Measurements from ENCODE around the gene CEP295NL.
"Not testable (repeated sequence)": the region's sequence is repeated elsewhere in the genome, so short reads cannot be mapped to it uniquely, and the experiment has no call there.

Gene CEP295NL

DNA sequence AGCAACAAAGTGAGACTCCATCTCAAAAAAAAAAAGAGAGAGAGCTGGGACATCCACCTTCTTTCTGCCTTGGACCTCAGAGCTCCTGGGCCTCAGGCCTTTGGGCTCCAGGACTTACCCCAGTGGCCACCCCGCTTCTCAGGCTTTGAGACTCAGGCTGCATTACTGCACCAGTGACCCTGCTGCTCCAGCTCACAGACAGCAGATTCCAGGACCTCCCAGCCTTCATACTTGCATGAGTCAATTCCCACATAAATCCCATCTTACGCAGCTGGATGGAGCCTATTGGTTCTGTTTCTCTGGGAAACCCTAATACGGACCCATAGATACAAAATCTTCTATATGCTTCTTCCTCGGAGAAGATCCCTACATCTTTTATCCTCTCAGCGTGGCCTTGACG is 2.1 kb upstream of the CEP295NL start:
- DNase-seq (ENCODE audit: low read depth in 2 of 2), result no peak

GRCh38 chr17:78904371-78904770 is 1.4 kb upstream of the CEP295NL start:
- no peak for DNase-seq (ENCODE audit: low read depth in 2 of 2)

DNA sequence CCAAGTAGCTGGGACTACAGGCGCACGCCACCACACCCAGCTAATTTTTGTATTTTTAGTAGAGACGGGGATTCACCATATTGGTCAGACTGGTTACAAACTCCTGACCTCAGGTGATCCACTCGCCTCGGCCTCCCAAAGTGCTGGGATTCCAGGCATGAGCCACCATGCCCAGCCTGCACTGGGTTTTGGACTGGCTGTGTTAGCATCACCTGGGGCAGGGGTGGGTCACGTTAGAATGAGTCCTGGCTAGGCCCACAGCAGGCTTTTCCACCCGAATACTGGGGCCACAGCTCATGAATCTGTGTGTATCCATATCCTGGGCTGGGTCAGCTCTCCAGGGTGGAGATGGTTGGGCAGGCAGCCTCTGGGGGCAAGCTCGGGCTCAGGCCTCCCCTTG is 770 bp downstream of the CEP295NL start:
- DNase-seq (ENCODE audit: low read depth in 2 of 2), result not testable (repeated sequence)

DNA sequence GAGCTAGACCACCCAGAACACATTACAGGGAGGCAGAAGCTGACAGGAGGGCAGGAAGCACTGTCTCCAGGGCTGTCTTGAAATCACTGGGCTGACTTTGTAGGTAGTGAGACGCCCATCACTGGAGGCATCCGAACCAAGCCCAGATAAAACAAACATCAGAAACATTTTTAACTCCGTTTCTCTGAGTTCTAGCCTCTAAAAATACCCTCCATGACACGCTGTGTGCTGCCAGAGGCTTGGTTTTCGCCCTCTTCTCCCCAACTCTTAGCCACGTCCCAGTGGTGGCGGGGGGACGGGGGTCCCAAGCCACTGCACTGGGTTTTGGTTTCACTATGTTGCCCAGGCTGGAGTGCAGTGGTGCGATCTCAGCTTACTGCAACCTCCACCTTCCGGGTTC is 1.2 kb downstream of the CEP295NL start:
- no peak for DNase-seq (ENCODE audit: low read depth in 2 of 2)

DNA sequence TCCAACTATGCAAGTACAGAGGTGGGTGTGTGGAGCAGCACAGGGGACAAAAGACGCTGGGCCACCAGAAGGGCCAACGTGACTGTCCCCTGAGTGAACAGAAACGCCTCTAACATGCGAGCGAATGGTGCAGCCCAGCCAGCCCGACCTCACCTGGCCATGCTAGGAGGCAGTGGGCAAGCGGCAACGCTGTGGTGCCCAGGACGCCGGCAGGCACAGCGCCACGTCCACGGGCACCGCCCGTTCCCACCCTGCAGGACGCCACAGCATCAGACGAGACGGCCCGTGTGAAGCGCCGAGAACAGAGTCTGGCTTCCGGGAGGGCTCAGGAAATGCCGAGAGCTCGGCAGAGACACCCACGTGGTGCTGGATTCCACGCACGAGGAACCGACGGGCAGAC is 2.2 kb downstream of the CEP295NL start:
- DNase-seq (ENCODE audit: low read depth in 2 of 2), result no peak

- no peak for DNase-seq (ENCODE audit: low read depth in 2 of 2)
Measured at GRCh38 chr17:78899361-78900260, 3.4 kb downstream of the CEP295NL start.

DNA sequence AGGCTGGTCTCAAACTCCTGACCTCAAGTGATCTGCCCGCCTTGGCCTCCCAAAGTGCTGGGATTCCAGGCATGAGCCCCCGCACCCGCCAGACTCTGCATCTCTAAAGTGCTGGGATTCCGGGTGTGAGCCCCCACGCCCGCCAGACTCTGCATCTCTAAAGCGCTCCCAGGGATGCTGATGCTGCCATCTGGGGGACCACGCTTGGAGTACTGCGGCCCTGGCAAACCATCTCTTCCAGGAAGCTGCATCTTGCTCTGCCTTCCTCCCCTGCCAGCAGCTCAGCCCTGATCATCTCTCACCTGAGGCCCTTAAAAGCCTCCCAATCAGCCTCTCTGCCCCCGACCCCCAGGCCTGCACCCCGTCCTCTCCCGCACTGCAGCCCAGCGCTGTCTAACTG is 4.1 kb downstream of the CEP295NL start:
- no peak for DNase-seq (ENCODE audit: low read depth in 2 of 2)

DNA sequence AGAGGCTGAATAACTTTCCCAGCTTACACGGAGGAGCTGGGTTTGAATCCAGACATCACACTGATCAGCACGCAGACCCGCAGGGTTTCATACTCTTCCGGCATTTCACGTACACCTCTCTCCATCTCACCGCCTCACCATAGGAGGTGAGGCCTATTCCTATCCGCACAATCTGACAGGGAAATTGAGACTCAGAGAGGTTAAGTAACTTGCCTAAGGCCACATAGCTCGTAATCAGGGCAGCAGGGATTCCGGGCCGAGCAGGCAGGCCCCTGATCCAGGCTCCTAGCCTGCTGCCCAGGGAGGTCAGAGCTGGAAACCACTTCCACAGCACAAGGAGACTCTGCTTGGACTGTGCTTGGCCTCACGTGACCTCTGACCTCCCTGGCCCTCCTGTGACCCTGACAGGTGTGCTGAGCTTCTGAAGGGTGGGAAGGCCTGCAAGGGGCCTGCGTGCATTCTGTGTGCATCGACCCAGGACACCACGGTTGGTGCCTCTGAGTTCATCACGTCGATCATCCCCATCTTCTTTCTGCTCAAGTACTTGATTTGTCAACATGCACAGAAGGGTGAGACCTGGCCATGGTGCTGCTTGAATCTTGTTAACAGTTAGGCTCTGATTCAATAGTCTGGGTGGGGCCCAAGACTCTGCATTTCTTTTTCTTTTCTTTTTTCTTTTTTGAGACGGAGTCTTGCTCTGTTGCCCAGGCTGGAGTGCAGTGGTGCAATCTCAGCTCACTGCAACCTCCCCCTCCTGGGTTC is 4.7 kb downstream of the CEP295NL start:
- no peak for DNase-seq (ENCODE audit: low read depth in 2 of 2)

GRCh38 chr17:78897664-78898047 is 5.3 kb downstream of the CEP295NL start:
- no peak for DNase-seq (ENCODE audit: low read depth in 2 of 2)

DNA sequence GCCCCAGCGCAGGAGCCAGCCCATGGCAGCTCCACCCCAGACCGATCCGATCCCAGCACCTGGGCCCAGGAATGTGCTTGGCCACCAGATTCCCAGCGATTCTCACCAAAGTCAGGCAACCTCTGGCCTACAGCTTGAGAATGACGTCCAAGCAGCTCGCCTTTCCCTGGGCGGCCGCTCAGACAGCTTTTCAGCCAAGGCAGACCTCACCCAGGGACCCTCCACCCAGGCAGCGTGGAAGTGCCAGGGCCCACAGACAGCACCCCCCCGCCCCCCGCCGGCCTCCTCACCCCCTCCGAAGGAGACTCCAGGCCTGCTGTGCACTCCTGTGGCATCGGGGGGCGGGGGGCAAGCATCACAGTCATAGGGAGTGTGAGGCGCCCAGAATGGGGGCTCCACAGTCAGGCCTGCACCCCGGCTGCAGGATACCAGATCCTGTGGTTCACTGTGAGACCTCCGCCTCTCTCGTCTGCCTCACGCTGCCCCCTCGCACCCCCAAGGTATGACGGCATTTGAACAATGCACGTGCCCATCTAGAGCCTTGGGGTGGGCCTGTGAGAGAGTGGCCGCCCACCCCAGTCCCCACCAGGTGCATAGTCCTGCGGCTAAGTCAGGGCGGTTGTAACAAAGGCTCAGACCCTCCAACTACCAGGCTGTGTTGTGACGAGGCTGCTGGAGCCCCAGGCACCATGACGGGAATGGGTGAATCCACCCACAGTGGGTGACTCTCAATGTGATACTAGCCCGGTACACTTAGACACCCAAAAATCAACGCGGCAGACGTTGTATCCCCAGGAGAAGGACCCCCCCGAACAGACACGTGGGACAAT is 6.0 kb downstream of the CEP295NL start:
- DNase-seq (ENCODE audit: low read depth in 2 of 2), result no peak

GRCh38 chr17:78896091-78896833 is 6.7 kb downstream of the CEP295NL start:
- DNase-seq (ENCODE audit: low read depth in 2 of 2), result no peak

DNA sequence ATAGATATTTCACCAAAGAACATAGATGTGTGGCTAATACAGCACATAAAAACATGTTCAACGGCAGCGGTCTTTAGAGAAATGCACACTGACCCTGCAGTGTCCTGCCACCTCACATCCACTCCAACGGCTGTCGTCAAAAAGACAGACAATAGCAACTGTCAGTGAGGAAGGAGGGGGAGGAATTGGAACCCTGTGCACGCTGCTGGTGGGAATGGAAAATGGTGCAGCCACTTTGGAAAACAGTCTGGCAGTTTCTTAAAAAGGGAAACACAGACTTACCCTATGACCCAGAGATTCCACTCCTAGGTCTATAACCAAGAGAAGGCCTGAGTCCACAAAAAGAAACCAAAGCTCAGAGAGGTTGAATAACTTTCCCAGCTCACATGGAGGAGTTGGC is 7.7 kb downstream of the CEP295NL start:
- no peak for DNase-seq (ENCODE audit: low read depth in 2 of 2)

DNA sequence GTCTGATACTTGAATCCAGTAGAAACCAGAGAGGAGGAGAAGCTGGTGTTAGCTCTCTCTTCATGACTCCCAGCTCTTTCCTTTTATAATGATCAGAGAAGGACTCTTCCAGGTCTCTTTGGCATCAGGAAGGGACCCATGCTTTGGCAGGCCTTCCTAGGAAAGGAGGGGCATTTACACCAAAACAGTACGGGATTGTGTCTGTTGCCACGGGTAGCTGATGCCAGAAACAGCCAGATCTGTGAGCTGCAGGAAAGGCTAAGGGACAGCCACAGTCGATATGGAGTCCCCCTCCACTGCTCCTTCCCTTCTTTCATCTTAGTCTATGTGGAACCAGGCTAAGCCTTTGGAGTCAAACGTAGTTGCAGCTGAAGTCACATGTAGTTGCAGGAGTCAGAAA is 9.3 kb downstream of the CEP295NL start:
- DNase-seq (ENCODE audit: low read depth in 2 of 2), result no peak

DNA sequence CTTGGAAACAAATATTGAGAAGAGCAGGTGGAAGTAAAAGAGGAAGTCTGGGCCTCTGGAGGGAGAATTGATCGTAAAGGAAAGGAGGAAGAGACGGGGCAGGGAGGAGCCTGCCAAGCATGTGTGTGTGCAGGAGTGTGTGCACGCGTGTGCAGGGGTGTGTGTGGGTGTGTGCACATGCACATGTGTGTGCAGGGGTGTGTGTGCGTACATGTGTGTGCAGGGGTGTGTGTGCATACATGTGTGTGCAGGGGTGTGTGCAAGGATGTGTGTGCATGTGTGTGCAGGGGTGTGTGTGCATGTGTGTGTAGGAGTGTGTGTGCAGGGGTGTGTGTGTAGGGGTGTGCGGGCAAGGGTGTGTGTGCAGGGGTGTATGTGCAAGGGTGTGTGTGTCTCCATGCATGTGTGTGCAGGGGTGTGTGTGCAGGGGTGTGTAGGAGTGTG is 10.0 kb downstream of the CEP295NL start:
- no peak for DNase-seq (ENCODE audit: low read depth in 2 of 2)

- no peak for DNase-seq (ENCODE audit: low read depth in 2 of 2)
Measured at GRCh38 chr17:78892520-78892919, 10.5 kb downstream of the CEP295NL start.

DNA sequence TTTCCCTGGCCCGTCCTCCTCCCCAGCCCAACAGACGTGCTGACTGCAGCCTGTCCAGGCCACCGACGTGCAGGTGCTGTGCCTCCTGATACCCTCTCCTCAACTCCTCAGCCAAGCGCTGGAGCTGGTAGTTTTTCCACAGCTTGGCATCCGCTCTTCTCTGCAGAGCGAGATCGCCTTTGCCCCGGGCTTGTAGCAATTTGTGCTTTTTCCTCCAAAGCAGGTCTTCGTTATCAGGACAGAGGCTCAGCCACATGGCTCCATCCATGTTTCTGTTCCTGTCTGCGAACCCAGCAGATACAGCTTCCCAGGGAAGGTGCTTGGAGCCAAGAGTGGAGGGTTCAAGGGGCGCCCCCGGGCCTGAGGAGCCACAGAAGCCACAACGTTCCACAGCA is 10.9 kb downstream of the CEP295NL start:
- no peak for DNase-seq (ENCODE audit: low read depth in 2 of 2)

DNA sequence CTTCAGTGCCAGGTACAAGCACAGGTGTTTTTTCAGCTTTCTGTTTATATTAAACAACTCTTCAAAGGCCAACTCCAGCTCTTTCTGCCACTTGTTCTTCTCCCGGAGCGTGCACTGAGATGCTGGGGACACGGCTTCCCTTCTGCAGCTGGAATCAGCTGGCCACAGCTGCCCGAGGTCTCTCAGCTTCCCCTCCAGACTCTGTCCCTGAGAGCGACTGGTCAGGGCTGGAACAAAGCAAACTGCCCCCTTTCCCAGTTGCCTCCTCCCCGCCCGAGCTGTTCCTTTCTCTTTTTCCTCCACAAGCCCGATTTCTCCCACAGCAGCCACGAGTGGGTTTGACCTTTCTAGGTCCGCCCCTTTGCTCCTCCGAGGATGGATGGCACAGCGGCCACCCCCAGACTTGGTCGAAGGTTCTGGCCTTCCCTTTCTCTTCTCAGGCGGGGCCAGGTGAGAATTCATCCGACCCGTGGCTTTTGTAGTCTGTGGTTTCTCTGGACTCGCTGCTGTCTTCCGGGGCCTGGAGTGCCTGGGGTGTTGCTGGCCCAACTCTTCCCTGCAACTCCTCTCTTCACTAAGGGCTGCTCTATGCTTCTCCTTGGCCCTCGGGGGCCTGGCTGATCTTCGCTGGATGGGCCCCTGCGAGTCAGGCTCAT is 11.5 kb downstream of the CEP295NL start:
- no peak for DNase-seq (ENCODE audit: low read depth in 2 of 2)

DNA sequence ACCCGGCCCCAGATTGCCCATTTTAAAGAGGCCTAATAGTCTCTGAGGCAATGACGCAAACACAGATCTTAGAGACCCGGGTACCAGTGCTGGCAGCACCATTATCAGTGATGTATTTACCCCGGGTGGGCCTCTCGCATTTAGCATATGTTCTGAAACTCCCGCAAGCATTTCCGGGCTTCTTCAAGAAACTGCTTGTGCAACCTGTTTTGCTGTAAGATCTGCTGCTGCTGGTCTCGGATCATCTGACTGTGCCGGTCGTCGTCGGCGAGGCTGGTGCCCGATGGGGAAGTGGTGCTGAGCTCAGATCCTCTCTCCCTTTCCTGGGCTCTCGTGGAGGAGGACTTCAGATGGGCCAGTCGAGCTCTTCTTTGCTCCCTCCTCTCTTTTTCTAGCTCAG is 12.5 kb downstream of the CEP295NL start:
- no peak for DNase-seq (ENCODE audit: low read depth in 2 of 2)

DNA sequence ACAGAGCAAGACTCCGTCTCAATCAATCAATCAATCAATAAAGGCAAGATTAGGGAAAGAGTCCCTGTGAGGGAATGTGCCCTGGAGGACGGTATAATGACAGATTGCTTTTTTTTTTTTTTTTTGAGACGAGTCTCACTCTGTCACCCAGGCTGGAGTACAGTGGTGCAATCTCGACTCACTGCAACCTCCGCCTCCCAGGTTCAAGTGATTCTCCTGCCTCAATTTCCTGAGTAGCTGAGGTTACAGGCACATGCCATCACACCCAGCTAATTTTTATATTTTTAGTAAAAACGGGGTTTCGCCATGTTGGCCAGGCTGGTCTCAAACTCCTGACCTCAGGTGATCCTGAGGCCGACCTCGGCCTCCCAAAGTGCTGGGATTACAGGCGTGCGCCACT is 12.9 kb downstream of the CEP295NL start:
- not testable (repeated sequence) for DNase-seq (ENCODE audit: low read depth in 2 of 2)

DNA sequence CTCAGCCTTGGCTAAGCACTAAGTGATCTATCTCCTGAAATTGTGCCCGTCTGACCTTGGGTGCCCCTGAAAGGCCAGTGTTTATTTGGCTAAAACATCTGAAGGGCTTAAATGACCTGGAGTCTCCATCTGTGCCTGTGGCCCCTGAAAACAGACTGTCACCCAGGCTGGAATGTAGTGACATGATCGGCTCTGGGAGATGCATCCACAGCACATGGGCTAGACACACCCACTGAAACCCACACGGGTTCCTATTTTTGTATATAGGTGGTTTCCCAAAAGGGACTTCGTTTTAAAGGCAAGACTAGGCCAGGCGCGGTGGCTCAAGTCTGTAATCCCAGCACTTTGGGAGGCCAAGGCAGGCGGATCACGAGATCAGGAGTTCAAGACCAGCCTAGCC is 13.5 kb downstream of the CEP295NL start:
- no peak for DNase-seq (ENCODE audit: low read depth in 2 of 2)

DNA sequence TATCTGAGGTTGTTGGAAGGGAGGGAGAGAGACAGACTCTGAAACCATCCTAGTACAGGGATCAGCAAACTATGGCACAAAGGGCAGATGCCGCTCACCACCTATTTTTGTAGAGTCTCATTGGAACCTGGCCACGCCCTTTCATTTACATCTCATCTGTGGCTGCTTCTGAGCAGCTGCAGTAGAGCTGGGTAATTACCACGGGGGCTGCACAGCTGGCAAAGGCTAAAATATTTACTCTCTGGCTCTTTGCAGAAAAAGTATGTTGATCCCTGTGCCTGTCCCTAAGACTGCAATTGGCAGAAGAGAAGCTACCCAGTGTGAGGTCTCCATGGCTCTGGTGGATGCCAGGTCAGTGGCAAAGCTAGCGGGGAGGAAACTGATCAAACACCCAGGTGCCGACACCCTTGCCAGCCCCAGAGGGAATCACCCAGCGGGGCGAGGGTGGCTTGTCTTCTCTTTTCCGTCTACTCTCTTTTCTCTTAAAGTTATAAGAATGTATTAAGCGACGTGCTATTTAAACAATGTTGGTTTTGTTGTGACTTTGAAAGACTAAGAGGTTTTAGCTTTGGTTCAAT is 14.0 kb downstream of the CEP295NL start:
- no peak for DNase-seq (ENCODE audit: low read depth in 2 of 2)

All from stimulated activated CD4-positive, alpha-beta T cell treated with anti-CD3 and anti-CD28 coated beads, Interleukin-1b, Interleukin-23, amount 100 ng/mL, for 1 hour (primary cell).